GM18907 (cell line): ENCODE results near the gene RASSF6.
"Not testable (repeated sequence)": the region's sequence is repeated elsewhere in the genome, so short reads cannot be mapped to it uniquely, and the experiment has no call there.

Experiments used
- ATAC-seq: cut with Tn5 transposase; IDR thresholded peaks from one replicate; pipeline ENCODE4 v1.9.1; 2021; ENCODE audit warnings: mild to moderate bottlenecking, moderate library complexity; ENCODE audit not compliant: unreplicated experiment

The RASSF6 gene

DNA sequence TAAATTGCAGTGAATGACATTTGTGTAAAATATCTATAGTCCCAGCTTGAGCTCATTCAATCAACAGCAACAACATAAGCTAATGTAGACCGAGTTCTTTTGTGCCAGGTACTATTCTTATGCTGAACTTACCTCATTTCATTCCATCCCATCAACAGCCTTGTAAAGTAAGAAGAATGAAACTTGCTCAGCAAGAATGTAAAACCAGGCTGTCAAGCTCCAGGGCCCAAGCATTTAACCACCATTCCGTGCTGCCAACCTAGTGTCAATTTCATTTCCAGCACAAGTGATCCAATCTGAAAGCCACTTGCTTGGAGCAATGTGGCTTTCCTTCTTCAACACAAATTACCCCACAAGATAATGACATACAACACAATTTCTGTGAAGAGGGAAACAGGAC is 36.6 kb downstream of the RASSF6 start:
- no peak for ATAC-seq

DNA sequence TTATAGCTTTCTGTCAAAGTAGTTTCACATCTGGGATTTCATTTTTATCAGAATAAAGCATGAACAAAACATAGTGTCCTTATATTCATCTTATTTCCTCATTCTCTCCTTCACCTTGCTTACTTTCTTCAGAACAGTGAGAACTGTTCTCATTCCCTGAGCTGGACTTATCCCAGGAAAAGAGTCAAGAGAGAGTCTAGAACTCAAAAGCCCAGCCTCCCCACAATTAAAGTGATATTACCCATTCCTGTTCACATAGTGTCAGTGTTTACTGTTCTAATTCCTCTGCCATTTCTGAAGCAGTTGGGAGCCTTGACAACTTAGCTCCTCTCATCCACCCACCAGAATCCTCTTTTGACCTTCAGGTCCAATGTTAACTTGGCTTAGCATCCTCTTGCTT is 42.9 kb downstream of the RASSF6 start:
- ATAC-seq: no peak

DNA sequence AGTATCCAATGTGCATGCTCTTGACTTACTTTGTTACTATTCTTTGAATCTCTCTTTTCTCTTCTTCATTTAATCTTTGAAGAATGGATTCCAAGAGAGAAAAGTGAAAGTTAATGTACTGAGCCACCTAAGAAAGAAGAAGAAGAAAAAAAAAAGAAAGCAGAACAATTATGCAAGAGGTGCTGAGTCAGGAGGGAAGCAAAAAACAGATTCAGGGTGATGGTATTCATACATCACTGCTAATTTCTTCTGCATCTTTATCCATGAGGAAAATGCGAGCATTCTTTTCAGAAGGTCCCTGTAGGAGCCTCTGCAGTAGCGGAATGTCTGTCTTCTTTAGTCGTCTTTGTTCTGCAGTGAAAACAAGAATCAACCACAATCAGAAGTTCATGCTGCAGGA is 43.9 kb downstream of the RASSF6 start:
- no peak for ATAC-seq

DNA sequence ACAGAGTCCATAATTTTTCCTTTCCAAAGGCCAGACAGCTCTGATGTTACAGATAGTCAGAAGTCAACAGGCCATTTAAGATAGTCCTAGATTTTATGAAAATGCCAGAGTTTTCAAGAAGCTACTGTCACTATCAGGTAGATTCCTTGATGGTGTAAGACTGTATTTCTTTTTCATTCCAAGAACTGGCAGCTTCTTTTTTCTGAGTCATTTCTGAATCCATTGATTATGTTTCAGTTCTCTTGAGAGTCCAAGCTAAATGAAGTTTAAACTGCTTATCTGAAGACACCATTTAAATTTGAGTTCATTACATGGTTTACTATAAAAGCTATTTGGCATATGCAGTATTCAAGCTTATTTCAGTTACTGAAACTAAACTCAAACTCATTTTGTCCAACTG is 44.6 kb downstream of the RASSF6 start:
- no peak for ATAC-seq

DNA sequence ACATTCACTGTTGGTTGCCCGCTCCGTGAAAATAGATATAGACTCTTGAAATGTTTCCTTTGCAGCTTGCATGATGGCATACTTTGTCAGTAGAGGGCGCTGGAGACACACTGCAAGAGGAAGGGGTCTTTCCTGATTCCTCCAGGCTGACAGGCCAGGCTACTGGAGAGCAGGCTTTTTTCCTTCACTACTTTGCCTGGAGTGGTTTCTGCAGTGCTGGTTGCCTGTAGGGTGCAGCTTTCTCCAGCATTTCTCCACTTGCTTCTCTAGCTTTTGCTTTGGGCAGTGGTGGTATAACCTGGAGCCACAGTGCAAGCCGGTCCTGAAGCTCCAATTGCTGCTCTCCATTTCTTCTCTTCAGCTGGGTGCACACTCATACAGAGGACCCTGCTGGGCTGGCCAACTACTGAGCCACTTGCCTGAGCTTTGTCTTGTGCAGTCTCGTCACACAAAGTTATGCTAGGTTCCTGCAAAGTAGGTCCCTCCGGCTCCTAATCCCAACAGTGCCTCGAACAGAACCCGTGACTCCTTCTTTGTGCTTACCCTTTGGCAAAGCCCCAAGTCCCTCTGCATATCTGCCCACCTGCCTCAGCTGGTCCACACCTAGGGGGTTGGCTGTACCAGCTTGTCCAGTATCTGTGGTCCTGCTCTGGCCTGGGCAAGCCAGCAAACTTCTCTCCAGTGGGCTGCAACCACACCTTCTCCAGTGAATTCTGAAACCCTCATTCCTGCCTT is 46.3 kb downstream of the RASSF6 start:
- peak; percentile 78 for ATAC-seq

DNA sequence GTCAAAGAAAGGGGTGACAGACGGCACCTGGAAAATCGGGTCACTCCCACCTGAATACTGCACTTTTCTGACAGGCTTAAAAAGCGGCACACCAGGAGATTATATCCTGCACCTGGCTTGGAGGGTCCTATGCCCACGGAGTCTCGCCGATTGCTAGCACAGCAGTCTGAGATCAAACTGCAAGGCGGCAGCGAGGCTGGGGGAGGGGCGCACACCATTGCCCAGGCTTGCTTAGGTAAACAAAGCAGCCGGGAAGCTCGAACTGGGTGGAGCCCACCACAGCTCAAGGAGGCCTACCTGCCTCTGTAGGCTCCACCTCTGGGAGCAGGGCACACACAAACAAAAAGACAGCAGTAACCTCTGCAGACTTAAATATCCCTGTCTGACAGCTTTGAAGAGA is 69.4 kb downstream of the RASSF6 start:
- ATAC-seq: not testable (repeated sequence)

DNA sequence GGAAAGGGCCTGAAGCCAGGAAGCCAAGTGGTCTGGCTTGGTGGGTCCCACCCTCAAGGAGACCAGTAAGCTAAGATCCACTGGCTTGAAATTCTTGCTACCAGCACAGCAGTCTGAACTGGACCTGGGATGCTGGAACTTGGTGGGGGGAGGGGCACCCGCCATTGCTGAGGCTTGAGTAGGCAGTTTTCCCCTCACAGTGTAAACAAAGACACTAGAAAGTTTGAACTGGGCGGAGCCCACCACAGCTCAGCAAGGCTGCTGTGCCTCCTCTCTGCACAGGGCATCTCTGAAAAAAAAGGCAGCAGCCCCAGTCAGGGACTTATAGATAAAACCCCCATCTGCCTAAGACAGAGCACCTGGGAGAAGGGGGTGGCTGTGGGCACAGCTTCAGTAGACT is 75.6 kb downstream of the RASSF6 start:
- no peak for ATAC-seq

DNA sequence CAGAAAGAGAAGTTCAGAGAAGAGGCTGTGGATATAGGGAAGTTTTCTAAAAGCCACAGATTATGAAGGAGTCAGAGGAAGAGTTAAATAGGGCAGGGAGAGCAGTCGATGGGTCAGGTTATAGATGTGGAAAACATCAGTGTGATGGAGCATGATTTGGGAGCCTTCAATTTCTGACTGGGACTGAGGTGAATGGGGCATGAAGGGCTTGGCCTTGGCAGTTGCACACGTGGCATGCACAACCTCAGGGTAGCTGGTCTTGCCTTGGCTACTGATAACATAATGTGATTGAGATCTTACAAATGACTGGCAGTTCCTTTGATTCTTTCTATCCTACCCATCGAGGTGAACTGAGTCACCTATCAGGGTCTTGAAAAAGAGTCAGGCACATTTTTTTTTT is 79.0 kb downstream of the RASSF6 start:
- no peak for ATAC-seq

DNA sequence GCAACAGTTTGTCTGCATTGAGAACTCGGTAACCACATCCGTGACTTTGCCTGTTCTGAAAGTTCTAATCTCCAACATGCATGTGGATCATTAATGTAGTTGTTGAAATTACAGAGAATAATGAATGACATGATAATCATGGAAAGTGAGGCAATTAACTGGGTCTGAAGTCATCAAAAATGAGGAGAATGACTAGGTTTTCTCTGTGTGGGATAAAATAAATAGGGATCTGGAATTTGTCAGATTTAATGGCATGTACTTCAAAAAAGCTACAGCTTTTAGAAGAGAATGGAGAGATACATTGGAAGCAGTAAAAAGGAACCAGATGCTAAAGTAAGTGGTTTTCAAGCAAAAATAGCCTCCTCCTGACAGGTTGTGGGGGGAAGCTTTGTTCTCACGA is 79.4 kb downstream of the RASSF6 start:
- no peak for ATAC-seq

DNA sequence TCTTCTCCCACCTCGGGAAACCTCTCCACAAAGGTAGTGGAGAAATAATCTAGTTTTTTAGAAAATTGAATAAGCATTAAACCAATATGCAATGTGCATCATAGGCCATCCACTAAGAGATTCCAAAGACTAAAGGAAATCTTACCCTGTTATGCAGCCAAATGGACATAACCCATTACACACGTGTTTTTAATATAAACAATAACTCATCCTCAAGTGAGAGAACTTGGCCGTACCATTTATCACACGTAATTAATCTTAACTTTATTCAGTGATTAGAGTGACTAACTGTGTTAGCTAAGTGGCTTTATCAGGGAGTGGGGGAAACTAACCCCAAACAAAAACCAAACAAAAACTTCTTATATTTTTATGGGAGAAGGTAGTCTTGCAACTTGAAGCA is 80.8 kb downstream of the RASSF6 start:
- no peak for ATAC-seq

DNA sequence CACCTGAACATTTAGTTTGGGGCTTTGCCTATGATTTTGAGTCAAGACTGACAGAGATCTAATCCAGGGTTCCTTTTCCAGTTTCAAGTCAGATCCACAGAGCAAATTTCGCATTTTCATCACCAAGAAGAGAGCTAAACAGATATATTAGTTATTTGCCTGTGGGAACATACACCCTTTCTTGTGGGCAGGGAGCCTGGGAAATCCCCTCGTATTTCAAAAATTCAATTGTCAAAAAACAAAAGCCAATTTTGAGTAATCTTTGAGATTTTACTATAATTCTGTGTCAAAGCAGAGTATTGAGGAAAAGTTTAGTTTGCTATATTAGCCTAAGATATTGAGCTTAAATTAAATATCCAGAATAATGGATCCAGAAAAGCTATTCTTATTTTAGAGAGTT is 82.1 kb downstream of the RASSF6 start:
- ATAC-seq: no peak

DNA sequence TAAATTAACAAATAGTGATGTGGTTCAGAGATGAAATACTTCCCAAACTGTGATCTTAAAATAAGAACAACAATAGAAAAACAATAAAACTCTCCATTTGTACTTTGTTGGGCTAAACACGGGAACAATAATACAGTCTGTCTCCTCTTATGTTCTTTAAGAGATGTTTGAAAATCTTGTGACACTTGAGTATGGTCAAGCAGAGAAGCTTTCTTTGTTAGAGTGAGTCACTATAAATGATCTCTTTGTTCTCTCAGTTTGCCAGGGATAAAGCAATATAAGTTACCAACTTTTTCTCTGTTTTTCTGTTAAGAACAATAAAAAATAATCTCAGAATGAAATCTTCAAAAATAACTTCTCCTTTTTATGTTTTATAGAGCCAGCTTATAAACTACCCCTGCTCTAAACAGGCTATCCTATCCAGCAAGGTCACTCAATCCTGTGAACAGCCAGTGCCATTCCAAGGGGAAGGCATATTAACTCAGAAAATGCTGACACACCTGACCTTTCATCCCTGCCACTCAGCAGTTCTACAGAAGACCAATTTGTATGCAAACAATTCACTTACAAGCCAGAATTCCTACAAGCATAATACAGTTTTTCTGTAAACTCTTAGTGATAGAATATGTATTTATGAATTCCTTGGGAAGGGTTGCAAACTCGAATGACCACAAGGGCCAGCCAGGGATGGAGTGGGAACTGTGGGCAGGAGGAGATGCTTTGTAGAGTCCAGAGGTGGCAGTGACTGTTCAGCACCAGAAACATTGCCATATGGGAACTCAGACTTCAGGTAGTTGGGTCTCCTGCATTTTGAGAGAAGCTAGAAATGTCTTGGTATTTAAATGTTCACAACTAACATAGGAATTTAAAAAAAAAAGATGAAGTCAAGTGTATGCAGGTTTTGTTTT is 86.5 kb downstream of the RASSF6 start:
- no peak for ATAC-seq

DNA sequence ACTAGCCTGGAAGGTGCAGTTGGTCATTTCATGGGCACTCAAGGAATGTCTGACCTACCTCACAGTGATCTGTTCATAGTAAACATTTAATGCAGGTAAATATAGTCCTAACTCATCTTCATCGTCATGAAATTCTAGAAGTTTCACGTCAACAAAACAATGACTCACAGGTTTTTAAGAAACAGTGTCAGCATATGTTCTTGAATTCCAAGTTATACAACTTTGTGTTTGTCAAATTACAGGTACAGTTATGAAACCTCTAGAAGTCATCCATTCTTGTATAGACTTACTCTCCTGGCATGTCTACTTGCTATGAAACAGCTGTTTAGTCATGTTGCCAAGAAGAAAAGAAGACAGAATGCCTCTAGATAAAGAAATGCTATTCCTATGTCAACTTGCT is 92.1 kb downstream of the RASSF6 start:
- ATAC-seq: no peak

DNA sequence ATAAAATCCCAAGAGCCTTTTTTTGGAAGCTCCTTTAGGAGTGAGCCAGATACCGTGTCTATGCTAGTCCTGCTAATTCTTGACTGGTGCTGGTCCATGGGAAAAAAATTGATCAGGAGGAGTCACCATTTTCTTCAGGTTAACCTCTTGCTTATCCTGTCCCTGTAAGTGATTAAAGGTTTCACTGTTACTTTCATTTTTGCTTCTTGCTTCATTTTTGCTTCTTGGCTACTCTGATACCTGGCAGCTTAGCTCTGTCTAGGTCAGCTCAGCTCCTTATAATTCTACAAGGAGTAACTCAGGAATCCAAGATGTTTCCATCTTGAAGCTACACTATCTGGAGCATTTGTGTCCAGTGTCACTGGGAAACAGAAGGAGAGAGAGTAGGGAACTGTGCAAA is 93.0 kb downstream of the RASSF6 start:
- peak; percentile 72 for ATAC-seq

DNA sequence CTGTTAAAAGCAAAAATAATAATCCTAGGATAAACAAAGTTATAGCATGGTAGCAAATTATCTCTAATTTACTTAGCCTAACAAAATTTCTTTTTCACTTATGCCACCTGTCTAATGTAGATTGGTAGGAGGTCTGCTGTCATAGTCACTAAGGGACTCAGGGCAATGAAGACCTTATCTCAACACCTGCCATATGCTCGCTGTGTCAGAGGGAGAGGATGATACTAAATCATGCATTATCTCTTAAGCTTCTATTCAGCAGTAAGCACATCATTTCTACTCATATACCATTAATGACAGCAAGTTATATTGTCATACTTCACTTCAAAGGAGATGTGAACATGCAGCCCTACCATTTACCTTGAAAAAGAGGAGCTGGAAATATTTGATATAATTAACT is 94.6 kb downstream of the RASSF6 start:
- ATAC-seq: no peak

DNA sequence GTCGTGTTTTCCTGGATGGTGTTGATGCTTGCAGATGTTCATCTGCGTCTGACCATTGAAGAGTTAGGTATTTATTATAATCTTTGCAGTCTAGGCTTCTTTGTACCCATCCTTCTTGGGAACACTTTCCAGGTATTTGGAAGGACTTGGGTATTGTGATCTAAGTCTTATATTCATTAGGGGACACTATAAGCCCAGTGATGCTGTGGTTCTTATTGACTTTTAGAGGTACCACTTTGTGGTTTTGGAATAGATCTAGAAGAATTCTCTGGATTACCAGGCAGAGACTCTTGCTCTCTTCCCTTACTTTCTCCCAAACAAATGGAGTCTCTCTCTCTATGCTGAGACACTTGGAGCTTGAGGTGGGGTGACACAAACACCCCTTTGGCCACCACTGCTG is 97.1 kb downstream of the RASSF6 start:
- no peak for ATAC-seq
